Omental fat pad (tissue), 4 donors: ENCODE measurements around the gene SMCP. TPM values are rescaled to one million over a fixed set of nuclear protein-coding genes. Genes with fewer than 3 reads are reported as not detected.

ENCODE experiments used
- ATAC-seq: fragments of 150-250 bp; one replicate; pipeline ENCODE4 v1.9.1; 2016; ENCODE audit warnings: mild to moderate bottlenecking, moderate library complexity; ENCODE audit not compliant: low FRiP score
- DNase-seq: peaks from one replicate; pipeline ENCODE4 v3.0.0-alpha.2; 2019; ENCODE audit warnings: low spot score
- total RNA-seq, 4 donors: library from RNA; depleted of rRNA; stranded (reverse); fragments of >200 nt; gene quantifications; one replicate each; pipeline ENCODE4 v1.1.0, GENCODE V29; 2016
- TF ChIP-seq, protein P1 (sequence below), 3 donors: fragments of 450-650 bp; IDR thresholded peaks; one replicate each; pipeline ENCODE4 v1.5.1; 2016 to 2017; ENCODE audit warnings: antibody characterized with exemption in 3 of 3, mild to moderate bottlenecking in 3 of 3, moderate library complexity in 2 of 3

Gene SMCP
- total RNA-seq, 4 donors from 2014 or later: not detected

DNA sequence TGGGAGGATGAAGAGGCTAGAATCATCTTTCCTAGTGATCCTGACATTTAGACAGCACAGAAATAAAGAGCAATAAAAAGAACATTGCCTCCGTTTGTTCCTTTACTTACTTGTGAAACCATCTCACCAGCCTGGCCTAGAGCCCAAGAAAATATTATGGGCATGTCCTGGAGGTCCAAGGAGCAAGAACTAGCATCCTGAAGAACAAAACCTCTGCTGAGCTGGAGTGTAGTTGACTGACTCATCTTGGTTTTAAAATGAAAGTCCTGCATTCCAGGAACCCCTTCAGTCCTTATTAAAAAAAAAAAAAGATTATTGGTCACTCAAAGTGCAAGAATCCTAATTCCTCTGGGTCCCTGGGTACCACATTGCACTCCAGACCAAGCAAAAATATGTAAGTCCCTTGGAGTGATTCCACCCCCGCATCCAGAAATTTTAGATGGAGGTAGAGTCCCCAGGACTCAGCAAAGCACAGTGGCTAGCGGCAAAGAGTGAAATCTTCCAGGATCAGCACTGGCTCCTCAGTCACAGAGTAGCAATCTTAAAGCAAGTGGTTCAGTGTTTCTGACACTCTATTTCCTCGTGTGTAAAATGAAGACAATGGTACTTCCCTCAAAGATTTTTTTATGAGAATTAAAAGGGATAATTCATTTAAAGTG, 7.0 kb downstream of the SMCP start:
- TF ChIP-seq, protein P1, sequence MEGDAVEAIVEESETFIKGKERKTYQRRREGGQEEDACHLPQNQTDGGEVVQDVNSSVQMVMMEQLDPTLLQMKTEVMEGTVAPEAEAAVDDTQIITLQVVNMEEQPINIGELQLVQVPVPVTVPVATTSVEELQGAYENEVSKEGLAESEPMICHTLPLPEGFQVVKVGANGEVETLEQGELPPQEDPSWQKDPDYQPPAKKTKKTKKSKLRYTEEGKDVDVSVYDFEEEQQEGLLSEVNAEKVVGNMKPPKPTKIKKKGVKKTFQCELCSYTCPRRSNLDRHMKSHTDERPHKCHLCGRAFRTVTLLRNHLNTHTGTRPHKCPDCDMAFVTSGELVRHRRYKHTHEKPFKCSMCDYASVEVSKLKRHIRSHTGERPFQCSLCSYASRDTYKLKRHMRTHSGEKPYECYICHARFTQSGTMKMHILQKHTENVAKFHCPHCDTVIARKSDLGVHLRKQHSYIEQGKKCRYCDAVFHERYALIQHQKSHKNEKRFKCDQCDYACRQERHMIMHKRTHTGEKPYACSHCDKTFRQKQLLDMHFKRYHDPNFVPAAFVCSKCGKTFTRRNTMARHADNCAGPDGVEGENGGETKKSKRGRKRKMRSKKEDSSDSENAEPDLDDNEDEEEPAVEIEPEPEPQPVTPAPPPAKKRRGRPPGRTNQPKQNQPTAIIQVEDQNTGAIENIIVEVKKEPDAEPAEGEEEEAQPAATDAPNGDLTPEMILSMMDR (IDR thresholded peaks at IDR 0.05): no peak
- no peak for ATAC-seq
- DNase-seq: no peak

DNA sequence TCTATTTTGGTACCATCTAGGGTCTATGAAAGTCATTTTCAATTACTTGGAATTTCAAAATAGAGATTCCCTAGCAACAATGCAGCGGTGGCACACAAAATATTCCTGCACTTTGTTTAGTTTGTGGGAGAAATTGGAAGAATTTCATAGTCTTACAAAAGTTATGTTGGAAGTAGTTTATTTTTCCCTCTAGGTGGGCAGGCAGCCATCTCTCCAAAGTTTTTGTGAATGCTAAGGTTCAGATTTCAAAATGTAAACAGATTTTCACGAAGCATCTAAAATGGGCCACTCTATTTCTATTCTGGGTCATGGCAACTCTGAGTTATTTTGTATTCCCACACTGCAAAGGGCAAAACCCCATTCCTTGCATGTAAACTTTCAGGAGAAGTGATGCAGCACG, 8.0 kb downstream of the SMCP start:
- TF ChIP-seq, protein P1 (IDR thresholded peaks at IDR 0.05): no peak
- no peak for ATAC-seq
- no peak for DNase-seq

DNA sequence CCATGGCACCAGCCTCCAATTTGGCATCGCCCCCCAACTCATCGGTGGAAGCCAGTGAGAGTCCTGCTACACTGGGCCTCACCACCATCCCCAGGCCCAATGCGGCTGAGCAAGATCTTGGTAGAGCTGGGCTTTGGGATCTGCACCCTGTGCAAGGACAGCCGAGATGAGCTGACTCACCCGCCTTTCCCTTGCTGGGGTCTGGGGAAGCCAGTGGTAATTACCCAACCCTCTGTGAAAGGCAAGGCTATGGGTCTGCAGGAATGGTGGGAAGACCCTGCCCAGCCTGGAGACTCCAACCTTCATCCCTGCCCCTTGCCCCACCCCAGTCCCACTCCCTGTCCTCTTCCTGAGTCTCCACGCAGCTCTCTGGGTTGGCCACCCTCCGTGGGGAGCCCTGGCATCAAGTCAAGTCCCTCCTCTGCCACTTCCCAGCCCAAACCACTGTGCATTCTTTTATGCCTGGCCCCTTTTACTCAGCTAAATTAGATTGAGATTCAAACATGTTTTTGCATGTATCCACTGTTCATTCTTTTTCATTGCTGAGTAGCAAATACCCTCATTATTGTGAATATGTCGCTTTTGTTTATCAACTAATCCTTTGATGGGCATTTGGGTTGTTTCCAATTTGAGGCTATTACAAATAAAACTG, 8.8 kb downstream of the SMCP start:
- DNase-seq (no peak), ATAC-seq (no peak)
- TF ChIP-seq, protein P1 (IDR thresholded peaks at IDR 0.05): no peak

DNA sequence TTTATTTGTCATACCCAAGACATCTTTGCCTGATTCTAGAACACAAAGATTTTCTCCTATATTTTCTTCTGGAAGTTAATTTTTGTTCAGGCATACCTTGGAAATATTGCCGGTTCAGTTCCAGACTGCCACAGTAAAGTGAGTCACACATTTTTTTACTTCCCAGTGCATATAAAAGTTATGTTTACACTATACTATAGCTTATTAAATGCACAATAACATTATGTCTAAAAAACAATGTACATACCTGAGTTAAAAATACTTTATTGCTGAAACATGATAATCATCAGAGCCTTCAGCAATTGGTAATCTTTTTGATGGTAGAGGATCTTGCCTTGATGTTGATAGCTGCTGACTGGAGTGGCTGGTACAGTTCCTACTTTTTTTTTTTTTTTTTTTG, 10.0 kb downstream of the SMCP start:
- TF ChIP-seq, protein P1 (IDR thresholded peaks at IDR 0.05): no peak

DNA sequence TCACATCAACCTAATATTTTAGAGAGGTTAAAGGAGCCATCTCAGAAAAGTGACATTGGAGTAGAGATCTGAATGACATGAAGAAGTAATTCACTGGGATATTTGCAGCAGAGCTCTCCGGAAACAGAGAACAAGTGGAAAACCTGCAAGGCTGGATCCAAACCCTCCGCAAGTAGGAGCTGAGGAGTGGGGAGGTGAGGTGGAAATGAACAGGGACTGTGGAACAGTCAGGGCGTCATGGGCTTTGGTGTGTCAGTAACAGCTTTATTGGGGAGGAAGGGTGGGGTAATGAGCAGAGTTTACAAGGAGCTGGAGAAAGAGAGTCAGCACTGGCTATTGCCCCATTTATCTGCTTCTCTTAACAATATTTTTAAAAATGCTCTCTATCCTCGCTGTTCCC, 20.9 kb downstream of the SMCP start:
- TF ChIP-seq, protein P1 (IDR thresholded peaks at IDR 0.05): no peak
- DNase-seq: no peak
- ATAC-seq: no peak

More for the DNA sequence above, 10.0 kb downstream of the SMCP start:
- ATAC-seq: no peak
- no peak for DNase-seq

DNA sequence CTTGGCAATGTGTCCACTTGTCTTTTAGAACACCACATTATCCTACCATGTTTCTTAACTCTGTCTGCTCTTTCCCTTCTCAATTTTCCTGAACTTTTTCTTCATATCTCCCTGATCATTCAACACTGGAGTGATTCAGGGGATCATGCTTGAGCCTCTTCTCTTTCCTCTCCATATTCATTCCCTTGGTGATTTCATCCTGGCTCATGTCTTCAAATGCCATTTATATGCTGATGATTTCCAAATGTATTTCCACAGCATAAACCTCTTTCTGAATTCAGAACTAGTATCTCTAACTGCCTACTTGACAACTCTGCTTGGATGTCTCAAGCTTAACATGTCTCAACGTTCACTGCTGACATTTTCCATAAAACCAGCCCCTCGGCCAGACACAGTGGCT, 21.8 kb downstream of the SMCP start:
- DNase-seq: no peak
- TF ChIP-seq, protein P1 (IDR thresholded peaks at IDR 0.05): no peak
- no peak for ATAC-seq

DNA sequence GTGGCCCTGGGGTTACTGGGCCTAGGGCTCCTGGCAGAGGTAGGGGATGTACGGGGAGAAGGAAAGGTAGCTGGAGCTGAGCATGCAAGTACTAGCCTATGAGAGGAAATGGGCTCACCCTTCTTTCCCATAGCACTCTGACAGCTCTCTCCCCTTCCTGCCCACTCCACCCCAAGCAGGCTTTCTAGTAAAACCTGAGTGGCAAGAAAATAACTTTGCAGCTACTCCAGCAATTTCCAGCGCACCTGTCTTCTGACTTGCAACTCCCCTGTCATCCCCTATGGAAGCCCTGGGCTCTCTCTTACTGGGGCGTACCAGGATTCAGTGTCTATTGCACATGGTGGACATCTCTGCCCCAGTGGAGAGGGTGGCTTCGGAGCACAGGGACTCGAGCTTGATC, 23.5 kb downstream of the SMCP start:
- TF ChIP-seq, protein P1 (IDR thresholded peaks at IDR 0.05): no peak
- ATAC-seq (no peak), DNase-seq (no peak)
